Lung (tissue), 12 donors: Measurements from ENCODE around the gene C3orf70. TPM values are rescaled to one million over a fixed set of nuclear protein-coding genes. Genes with fewer than 3 reads are reported as not detected.
"Not testable (repeated sequence)": the region's sequence is repeated elsewhere in the genome, so short reads cannot be mapped to it uniquely, and the experiment has no call there.

ENCODE experiments used
- ATAC-seq: fragments of 200-7000 bp; cut with Tn5 transposase; one replicate; pipeline ENCODE4 v1.9.1; 2020; ENCODE audit warnings: moderate number of reproducible peaks; ENCODE audit not compliant: insufficient read depth, low FRiP score
- DNase-seq, 3 donors: peaks; one replicate each; pipeline ENCODE4 v3.0.0-alpha.2; 2013 to 2017
- H3K27ac ChIP-seq, 2 donors: one replicate each; pipeline ENCODE4 v1.5.1; 2013; ENCODE audit warnings: mild to moderate bottlenecking in 2 of 2, moderate library complexity in 2 of 2, control low read depth in 1 of 2, inconsistent platforms in 1 of 2, low read depth in 1 of 2, low read length in 1 of 2
- H3K27me3 ChIP-seq, 3 donors: one replicate each; pipeline ENCODE4 v1.5.1; 2013; ENCODE audit warnings: low read length in 2 of 3; ENCODE audit not compliant: control insufficient read depth in 3 of 3, insufficient read depth in 3 of 3
- H3K36me3 ChIP-seq, 4 donors: one replicate each; pipeline ENCODE4 v1.5.1; 2013; ENCODE audit warnings: low read length in 4 of 4, mild to moderate bottlenecking in 1 of 4, moderate library complexity in 1 of 4; ENCODE audit not compliant: control insufficient read depth in 4 of 4, insufficient read depth in 4 of 4
- H3K4me1 ChIP-seq, 5 donors: one replicate each; pipeline ENCODE4 v1.5.1; 2013; ENCODE audit warnings: low read length in 5 of 5, mild to moderate bottlenecking in 2 of 5, moderate library complexity in 1 of 5; ENCODE audit not compliant: control insufficient read depth in 5 of 5, insufficient read depth in 5 of 5
- H3K4me3 ChIP-seq: one replicate; pipeline ENCODE4 v1.5.1; 2013; ENCODE audit warnings: mild to moderate bottlenecking, control low read depth, moderate library complexity
- H3K9ac ChIP-seq, 2 donors: one replicate each; pipeline ENCODE4 v1.5.1; 2013; ENCODE audit warnings: low read length in 2 of 2, control low read depth in 1 of 2; ENCODE audit not compliant: insufficient read depth in 1 of 2
- H3K9me3 ChIP-seq, 4 donors: one replicate each; pipeline ENCODE4 v1.5.1; 2013; ENCODE audit warnings: low read length in 3 of 4, mild to moderate bottlenecking in 1 of 4, moderate library complexity in 1 of 4; ENCODE audit not compliant: control insufficient read depth in 4 of 4, insufficient read depth in 3 of 4
- CTCF ChIP-seq: IDR thresholded peaks from 2 replicates; pipeline ENCODE4 v1.5.1; 2012; ENCODE audit warnings: mild to moderate bottlenecking; ENCODE audit errors: control extremely low read depth, extremely low read depth
- WGBS, 2 donors: extraction: QIAGEN DNeasy Blood & Tissue Kit; methylation state at CpG; one replicate each; pipeline ENCODE4 v1.1.7; 2013; 5-methylcytosine and 5-hydroxymethylcytosine counted together
- polyA plus RNA-seq, 2 donors: library from polyadenylated mRNA; stranded (reverse); fragments of 200-250 nt; gene quantifications; one replicate each; pipeline ENCODE4 v1.2.1, GENCODE V29; 2013
- total RNA-seq, 2 donors: library from RNA; depleted of rRNA in 1 of 2; stranded (reverse); fragments of >200 nt in 1 of 2; gene quantifications; one replicate each; pipeline ENCODE4 v1.2.1, GENCODE V29; 2014 to 2021
- donor health status: control.
- donor health status: control.
- donor health status: Bipolar disorder and iron deficiency.
- donor health status: healthy.
- donor health status: DM: yes; HTN: yes; CAD: no.

Gene C3orf70
- total and polyA plus RNA-seq, 4 donors: 0.45 to 4.9 (median 1.8) TPM

GRCh38 chr3:185115371-185115770 is 37.5 kb downstream of the C3orf70 start:
- Histone ChIP-seq H3K27ac (no peak overlapping the region), H3K27me3 (no peaks in the 10 kb centered on the region), H3K4me1 (no peaks in the 10 kb centered on the region), H3K4me3 (no peak overlapping the region), H3K36me3 (no peaks in the 10 kb centered on the region), H3K9me3 (peaks cover 0 to 3% (median 0%) of the 10 kb centered on the region in 4 donors), H3K9ac (no peak overlapping the region)
- ATAC-seq (no peak), DNase-seq (no peak)
- no peak for TF ChIP-seq CTCF

GRCh38 chr3:185114756-185115155 is 38.1 kb downstream of the C3orf70 start:
- H3K4me3 ChIP-seq: no peak overlapping the region
- no peaks in the 10 kb centered on the region for H3K36me3 ChIP-seq
- H3K9ac ChIP-seq: no peak overlapping the region
- DNase-seq: no peak
- H3K27ac ChIP-seq: no peak overlapping the region
- 76 to 85% methylated on average over 4 of the region's 4 CpGs for WGBS, 2 donors
- no peaks in the 10 kb centered on the region for H3K4me1 ChIP-seq
- H3K27me3 ChIP-seq: no peaks in the 10 kb centered on the region
- peaks cover 0 to 3% (median 0%) of the 10 kb centered on the region in 4 donors for H3K9me3 ChIP-seq
- TF ChIP-seq CTCF: no peak
- ATAC-seq: no peak

GRCh38 chr3:185112186-185112585 is 40.7 kb downstream of the C3orf70 start:
- H3K9ac ChIP-seq: no peak overlapping the region
- peaks cover 0 to 3% (median 0%) of the 10 kb centered on the region in 4 donors for H3K9me3 ChIP-seq
- DNase-seq: no peak

GRCh38 chr3:185109012-185109411 is 43.8 kb downstream of the C3orf70 start:
- not testable (repeated sequence) for H3K4me3 ChIP-seq, H3K4me1 ChIP-seq, H3K27ac ChIP-seq, H3K27me3 ChIP-seq, DNase-seq, H3K36me3 ChIP-seq, H3K9ac ChIP-seq, ATAC-seq, H3K9me3 ChIP-seq
- 92 to 97% methylated on average over 2 of the region's 2 CpGs for WGBS, 2 donors

More at GRCh38 chr3:185112186-185112585, 40.7 kb downstream of the C3orf70 start:
- H3K36me3 ChIP-seq: no peaks in the 10 kb centered on the region
- 87 to 96% methylated on average over 5 of the region's 5 CpGs for WGBS, 2 donors
- no peak for ATAC-seq
- H3K27me3 ChIP-seq: no peaks in the 10 kb centered on the region
- H3K4me3 ChIP-seq: no peak overlapping the region
- no peak overlapping the region for H3K27ac ChIP-seq
- H3K4me1 ChIP-seq: no peaks in the 10 kb centered on the region
- no peak for TF ChIP-seq CTCF

- ATAC-seq, H3K4me3 ChIP-seq, H3K9me3 ChIP-seq, H3K9ac ChIP-seq, H3K36me3 ChIP-seq, H3K27ac ChIP-seq, H3K4me1 ChIP-seq, H3K27me3 ChIP-seq: not testable (repeated sequence)
- WGBS, 2 donors: 48 to 68% methylated on average over 9 of the region's 9 CpGs
- DNase-seq: peak in 2 of 3 donors; percentile 6 to 12
Observed at GRCh38 chr3:185106256-185106890, 46.5 kb downstream of the C3orf70 start.
